Stimulated activated CD4-positive, alpha-beta T cell treated with anti-CD3 and anti-CD28 coated beads, Interleukin-2, amount 100 ng/mL, for 4 hours (primary cell): ENCODE measurements around the gene CCDC138.

Source experiments
- DNase-seq: peaks from one replicate; pipeline ENCODE4 v3.0.0-alpha.2; 2020; ENCODE audit warnings: low read depth

The CCDC138 gene

DNA sequence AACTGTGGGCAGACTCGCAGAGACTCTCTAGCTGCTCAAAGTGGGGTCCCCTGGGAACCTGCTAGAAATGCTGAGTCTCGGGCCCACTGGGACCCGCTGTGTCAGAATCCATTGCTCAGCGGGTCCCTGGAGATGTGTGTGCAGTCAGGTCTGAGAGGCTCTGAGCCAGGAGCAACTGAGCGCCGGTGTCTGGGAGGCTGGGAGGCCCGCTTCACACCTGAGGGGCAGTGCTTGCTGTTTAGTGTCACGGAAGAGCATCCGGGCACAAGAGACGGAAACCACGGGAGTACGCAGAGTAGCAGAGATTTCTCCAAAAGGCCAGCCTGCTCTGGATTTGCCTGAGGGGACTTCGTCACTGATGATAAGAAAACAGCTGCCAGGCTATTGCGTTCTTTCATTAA lies 132.4 kb downstream of the CCDC138 start:
- DNase-seq, result no peak

DNA sequence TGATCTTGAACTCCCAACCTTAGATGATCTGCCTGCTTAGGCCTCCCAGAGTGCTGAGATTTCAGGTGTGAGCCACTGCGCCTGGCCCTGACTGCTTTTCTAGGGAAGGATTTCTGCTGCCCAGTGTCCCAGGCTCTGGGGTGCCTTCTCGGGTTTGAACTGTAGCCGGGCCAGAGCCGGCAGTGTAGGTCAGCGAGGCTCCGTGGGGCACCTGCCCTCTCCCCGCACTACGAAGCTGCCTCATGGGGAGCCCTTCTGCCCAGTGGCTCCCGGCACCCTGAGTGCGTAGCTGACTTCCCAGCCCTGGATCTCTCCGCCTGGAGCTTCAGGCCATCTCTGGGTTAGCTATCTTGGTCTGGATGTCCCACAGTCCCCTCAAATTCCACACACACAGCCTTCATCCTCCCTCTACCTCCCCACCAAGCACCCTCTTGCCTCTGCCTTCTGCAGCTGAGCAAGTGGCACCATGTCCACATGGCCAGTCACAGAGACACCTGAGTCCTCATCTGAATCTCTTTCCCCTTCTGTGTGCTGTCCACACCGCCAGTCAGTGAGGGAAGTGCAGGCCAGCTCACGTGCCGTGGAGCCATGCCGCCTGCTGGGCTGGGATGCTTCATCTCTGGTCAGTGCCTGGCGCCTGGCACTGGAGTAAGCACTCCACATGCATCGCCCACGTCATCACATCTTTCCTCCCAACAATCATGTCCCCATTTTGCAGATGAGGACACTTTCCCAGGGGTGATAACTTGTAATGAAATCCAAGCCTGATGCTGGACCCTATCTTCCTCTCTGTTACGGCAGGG lies 133.2 kb downstream of the CCDC138 start:
- no peak for DNase-seq

DNA sequence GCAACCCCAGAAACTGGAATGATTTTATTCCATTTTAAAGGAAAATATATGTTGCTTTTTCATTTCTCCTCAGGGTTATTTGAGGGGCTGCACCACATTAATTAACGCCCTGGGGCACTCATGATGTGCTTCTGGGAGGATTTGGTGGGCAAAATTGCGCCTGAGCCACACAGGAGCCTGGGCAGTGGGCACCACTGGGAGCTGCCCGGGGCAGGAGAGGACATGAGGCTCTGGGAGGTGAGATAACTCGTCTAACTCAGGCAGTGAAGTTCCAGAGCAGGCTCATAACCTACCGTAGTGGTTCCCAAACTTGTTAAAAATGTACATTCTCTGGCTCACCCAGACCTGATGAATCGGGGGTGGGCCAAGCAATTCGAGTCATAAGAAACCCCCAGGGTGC lies 134.1 kb downstream of the CCDC138 start:
- DNase-seq, result no peak

DNA sequence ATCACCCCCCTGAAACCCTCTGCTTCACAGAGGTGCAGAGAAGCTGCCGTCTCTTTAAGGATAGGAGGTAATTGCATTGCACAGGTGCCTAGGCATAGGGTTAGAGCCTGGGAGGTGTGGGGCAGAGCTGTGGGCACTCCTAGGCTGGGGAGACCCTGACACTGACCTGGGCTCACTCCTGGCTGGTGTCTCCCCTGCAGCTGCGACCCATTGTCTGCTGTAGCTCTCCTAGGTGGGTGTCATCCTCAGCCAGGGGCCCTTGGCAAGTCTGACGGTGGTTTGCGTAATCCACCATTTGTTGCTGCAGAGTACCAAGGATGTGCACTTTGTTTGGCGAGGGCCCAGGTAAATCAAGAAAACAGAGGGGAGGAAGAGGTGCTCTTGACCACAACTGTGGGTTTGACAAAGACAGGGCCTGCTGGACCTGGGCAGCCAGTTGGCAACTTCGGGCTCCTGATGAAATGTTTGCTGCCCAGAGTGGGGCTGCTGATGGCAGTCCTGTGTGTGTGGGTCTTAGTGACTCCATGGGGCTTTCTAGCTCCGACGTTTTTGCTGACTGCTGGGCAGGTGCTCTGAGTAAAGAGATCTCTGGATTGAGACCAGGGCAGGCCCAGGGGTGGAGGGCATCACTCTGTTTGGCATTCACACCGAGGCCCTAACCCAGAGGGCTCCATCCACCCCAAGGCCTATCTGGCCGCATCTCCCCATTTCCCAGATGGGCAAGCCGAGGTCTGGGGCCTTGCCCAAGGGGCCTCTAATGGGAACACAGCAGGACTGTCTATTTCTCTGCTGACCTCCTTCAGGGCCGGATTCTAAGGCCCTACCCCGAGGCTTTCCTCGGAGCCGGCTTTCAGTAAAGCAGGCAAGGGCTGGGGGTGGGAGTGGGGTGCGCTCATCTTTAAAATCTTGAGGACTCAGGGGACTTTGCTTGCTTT lies 134.8 kb downstream of the CCDC138 start:
- no peak for DNase-seq

DNA sequence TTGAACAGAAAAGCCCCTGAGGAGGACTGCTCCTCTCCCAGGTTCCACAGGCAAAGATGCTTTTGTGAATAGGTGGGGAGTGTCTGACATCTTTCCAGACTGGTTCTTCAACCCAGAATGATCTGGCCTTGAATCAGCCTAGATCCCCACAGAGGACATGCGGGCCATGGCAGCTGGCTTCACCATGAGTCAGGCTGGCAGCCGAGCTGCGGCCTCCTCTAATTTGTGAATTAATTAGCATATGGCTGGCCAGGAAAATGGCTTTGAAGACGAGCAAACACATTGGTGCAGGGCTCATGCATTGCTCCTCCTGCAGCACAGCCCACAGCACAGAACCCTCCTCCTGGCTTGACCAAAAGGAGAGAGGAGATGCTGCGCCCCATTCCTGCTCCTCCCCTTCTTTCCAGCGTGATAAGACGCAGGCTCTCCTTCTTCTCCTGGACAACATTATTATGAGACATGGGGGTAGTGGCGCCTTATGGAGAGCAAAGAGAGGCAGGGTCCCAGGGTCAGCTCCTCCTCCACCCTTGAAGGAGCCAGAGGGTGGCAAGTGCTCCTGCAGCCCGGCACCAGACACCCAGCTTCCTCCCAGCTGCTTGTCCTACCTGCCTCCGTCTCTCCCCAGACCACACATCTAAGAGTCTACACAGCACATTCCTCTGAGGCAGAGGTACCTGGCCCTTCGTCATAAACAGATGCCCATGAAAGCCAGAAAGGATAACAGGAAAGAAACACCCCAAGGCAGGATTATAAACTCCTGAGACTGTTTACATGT lies 135.8 kb downstream of the CCDC138 start:
- DNase-seq, result no peak

DNA sequence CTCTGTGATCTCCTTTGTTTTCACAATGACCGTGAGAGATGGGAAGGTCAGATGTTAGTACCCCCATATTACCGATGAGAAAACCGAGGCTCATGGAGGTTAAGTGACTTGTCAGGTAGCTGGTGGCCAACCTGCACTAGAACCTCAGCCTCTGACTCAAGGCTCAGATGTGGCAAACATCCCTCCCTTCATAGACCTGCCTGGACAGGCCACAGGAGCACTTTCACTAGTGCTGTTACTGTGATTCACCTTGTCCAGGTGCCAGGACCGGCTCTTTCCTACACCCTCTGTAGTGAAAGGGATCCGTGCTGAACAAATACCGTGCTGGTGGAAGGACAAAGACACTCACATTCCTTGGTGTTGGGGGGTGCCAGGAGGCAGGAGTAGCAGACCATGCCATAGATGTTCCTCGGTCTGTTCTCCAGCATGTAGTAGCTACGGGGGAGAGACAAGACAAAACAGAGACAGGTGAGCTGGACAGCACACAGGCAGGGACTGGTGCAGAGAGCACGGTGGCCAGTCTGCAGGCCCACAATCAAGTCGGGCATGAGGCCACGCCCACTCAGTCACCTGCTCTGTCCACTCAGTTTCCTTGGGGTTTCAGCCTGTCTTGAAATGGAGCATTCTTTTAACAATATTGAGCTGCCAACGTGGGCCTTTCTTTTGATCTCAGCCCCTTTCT lies 136.6 kb downstream of the CCDC138 start:
- DNase-seq, result no peak

DNA sequence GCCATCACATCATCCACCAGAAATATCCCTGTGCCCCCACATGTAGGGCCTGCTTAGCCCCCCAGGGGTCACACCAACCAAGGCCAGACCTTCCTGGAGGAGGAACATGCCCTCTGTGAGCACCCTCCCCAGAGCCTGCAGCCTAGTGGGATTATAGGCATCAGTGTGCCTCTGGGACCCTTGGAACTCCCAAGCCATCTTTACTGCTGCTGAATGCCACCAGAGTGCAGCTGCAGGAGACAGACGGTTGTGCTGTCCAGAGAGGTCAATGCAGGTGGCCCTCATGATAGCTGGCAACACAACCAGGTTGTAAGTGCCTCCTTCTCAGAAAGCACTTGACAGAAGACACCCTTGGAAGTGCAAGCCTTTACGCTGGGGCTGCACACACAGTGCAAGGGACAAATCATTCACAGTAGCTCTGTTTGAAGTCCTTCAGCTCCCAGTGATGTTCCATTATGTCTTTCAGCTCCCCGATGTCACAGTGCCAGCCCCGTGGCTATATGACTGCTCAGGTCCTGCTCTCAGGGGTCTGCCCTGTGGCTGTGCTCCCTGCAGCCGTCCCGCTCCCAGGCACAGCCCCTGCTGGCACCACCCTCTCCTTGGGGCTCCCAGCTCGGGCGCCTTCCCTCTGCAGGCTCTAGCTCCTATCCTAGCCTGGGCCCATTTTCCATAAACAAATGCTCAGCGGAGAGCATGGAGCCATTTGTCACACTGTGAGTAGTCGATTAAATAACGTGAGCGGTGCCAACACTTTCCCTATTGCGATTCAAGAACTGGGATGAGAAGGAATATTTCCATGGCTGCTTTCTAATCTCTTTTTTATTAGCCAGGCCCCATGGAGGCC lies 137.4 kb downstream of the CCDC138 start:
- DNase-seq, result no peak

DNA sequence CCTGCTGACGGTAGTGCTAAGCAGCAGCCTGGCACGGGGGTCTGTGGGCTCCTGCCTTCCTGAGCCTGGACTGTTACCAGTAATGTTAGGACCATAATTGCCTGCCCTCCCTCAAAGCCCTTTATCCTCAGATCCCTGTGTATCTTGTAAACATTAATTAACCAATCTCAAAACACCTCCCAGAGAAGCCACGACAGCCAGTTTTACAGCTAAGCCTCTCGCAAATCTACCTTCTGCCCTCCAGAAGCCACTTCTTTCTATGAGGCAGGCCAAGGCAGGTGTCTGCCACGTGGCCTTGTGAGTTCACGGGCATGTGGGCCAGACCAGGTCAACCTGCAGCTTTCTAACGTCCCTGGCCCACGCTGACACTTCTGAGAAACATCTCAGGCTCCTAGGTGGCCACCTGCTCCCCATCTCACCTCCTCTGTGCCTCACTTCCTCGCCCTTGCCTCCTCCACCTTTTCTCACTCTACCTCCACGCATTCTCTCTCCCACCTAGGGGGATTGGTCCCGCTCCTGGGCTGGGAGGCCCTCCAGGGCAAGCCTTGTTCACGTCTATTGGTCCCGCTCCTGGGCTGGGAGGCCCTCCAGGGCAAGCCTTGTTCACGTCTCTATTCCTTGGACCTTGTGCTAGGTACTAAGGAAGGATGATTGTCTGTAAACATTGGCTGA lies 138.1 kb downstream of the CCDC138 start:
- no peak for DNase-seq

DNA sequence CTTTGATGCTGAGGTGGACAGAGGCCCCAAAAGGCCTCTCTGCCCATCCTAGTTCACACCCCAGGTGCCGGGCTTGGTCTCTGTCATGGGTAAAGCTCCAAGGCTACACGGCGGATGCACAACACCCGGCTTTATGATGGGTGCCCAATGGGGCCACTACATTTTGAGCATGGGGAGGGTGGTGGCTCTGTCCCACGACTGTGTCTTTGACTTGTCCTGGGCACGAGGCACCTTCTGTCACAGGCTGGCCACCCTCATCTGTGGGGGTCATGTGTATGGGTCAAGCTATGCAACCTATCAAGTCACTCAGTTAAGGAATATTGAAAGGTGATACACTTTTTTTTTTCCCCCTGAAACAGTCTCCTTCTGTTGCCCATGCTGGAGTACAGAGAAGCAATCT lies 138.7 kb downstream of the CCDC138 start:
- DNase-seq, result no peak

DNA sequence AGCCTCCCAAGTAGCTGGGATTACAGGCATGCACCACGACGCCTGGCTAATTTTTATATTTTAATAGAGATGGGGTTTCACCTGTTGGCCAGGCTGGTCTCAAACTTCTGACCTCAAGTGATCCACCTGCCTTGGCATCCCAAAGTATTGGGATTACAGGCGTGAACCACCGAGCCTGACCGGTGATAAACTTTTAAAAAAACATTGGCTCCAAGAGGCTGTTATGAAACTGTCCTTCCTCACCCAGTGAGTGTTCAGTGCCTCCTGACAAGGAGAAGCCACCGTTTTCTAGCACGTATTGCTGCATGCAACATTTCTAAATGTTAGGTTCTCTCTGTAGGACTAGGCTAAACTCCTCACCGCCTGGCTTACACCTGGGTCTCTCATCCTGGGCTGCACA lies 139.2 kb downstream of the CCDC138 start:
- DNase-seq, result no peak
